Fibroblast of lung (primary cell): ENCODE measurements around the gene TMEM11. TPM values are rescaled to one million over a fixed set of nuclear protein-coding genes. Genes with fewer than 3 reads are reported as not detected.

Source experiments
- DNase-seq, 2 donors: peaks; one replicate each; pipeline versions ENCODE4 v3.0.0 to v3.0.0-alpha.2; 2010; ENCODE audit warnings: low read depth in 2 of 2
- H2AFZ ChIP-seq: 2 replicates; pipeline ENCODE4 v1.5.1; 2012; ENCODE audit warnings: low read length, control low read depth, inconsistent platforms
- H3K27ac ChIP-seq: 2 replicates; pipeline ENCODE4 v1.5.1; 2011; ENCODE audit warnings: low read length, control low read depth; ENCODE audit not compliant: insufficient read depth
- H3K27me3 ChIP-seq: 2 replicates; pipeline ENCODE4 v1.5.1; 2011; ENCODE audit warnings: mild to moderate bottlenecking, low read length; ENCODE audit not compliant: control insufficient read depth, insufficient read depth
- H3K36me3 ChIP-seq: 2 replicates; pipeline ENCODE4 v1.5.1; 2011; ENCODE audit warnings: low read length; ENCODE audit not compliant: control insufficient read depth, insufficient read depth
- H3K4me1 ChIP-seq: 2 replicates; pipeline ENCODE4 v1.5.1; 2011; ENCODE audit warnings: low read length; ENCODE audit not compliant: control insufficient read depth, insufficient read depth; ENCODE audit errors: extremely low read depth
- H3K4me2 ChIP-seq: 2 replicates; pipeline ENCODE4 v1.5.1; 2011; ENCODE audit warnings: low read length, control low read depth; ENCODE audit not compliant: insufficient read depth; ENCODE audit errors: extremely low read depth
- H3K4me3 ChIP-seq, 4 experiments: fragments of 200-600 bp in 1 of 4; sonication (generic) in 1 of 4; replicated peaks in 1 of 4; 2 replicates each; pipeline ENCODE4 v1.5.1; 2011 to 2016; ENCODE audit warnings: low read length in 4 of 4, low read depth in 3 of 4, mild to moderate bottlenecking in 3 of 4, control low read depth in 2 of 4, inconsistent platforms in 1 of 4, mixed read lengths in 1 of 4; ENCODE audit not compliant: insufficient read depth in 1 of 4; ENCODE audit errors: control extremely low read depth in 1 of 4
- H3K79me2 ChIP-seq: 2 replicates; pipeline ENCODE4 v1.5.1; 2012; ENCODE audit warnings: mild to moderate bottlenecking, low read length, inconsistent platforms; ENCODE audit not compliant: control insufficient read depth, insufficient read depth
- H3K9ac ChIP-seq: 2 replicates; pipeline ENCODE4 v1.5.1; 2011; ENCODE audit warnings: mild to moderate bottlenecking, low read length, control low read depth; ENCODE audit not compliant: insufficient read depth
- H3K9me3 ChIP-seq: 2 replicates; pipeline ENCODE4 v1.5.1; 2012; ENCODE audit warnings: low read depth, low read length; ENCODE audit not compliant: control insufficient read depth, insufficient read depth
- H4K20me1 ChIP-seq: 2 replicates; pipeline ENCODE4 v1.5.1; 2011; ENCODE audit warnings: low read length; ENCODE audit not compliant: control insufficient read depth, insufficient read depth; ENCODE audit errors: extremely low read depth
- EZH2 ChIP-seq: IDR thresholded peaks from 2 replicates; pipeline ENCODE4 v1.5.1; 2012; ENCODE audit warnings: low read length, control low read depth, mild to moderate bottlenecking; ENCODE audit errors: missing control alignments
- polyA plus RNA-seq, 2 donors: library from polyadenylated mRNA; depleted of rRNA in 1 of 2; stranded (reverse) in 1 of 2; unstranded in 1 of 2; fragments of >200 nt; gene quantifications; 2 replicates each; pipeline ENCODE4 v1.2.1, GENCODE V29; 2011 to 2012; ENCODE audit warnings: missing spikeins in 1 of 2
- total RNA-seq: library from RNA; depleted of rRNA; stranded (reverse); fragments of >200 nt; gene quantifications from 2 replicates; pipeline ENCODE4 v1.2.1, GENCODE V29; 2014
- TF ChIP-seq, protein P1 (sequence below), 2 donors: IDR thresholded peaks in 1 of 2; conservative IDR thresholded peaks in 1 of 2; 1 replicate in 1 of 2; 2 replicates in 1 of 2; pipeline ENCODE4 v1.5.1; 2011 to 2012; ENCODE audit warnings: low read length in 2 of 2, control low read depth in 1 of 2, inconsistent platforms in 1 of 2, low read depth in 1 of 2, mild to moderate bottlenecking in 1 of 2

The TMEM11 gene
- total and polyA plus RNA-seq, 2 donors (not counting 1 experiment from before 2014, with no cell fraction given): 21.5 to 41.1 TPM

DNA sequence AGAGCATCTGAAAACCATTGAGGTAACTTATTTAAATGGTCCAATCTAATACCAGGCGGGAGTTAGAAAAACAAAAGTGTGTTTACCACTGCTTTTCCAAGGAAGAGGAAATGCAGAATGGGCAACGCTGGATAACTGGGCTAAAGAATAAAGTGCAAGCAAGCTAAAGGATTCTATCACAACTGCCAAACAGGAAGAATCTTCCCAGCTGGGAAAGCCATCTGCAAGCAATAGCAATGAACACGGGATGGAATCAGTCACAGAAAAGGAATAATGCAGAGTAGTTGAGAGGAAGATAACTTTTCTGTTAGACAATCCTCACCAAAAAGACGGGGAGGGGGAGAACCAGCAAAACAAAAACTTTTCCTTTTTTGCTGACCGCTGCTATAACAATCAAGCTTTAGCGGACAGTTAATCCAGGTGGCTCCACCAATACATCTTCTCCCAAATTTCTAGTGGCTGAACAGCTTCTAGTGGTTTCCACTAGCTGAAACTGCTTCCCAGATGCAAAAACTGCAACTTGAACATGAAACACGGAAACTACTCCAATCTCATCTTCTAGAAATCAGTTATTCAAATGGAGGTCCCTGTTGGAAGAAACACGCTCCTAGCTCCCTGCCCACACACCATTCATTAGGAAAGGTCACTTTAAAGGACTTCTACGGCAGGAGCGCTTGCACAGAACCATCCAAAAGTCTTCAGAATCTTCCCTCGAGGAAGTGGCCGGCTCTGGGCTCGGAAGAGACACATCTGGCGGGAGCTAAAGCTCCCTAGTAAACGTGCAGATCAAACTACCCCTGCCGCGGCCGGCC is 929 bp downstream of the TMEM11 start:
- Histone ChIP-seq H3K36me3 (peaks cover 10% of the 10 kb centered on the region), H3K4me2 (peak overlapping the region; percentile 93), H4K20me1 (no peaks in the 10 kb centered on the region), H3K4me3 (peak overlapping the region; percentile 72 to 98 (median 94)), H3K79me2 (peaks cover 75% of the 10 kb centered on the region), H3K9ac (peak overlapping the region; percentile 94), H3K27me3 (no peaks in the 10 kb centered on the region), H3K9me3 (no peaks in the 10 kb centered on the region), H3K27ac (peak overlapping the region; percentile 87), H3K4me1 (peaks cover 11% of the 10 kb centered on the region), H2AFZ (no peak overlapping the region)
- no peak for DNase-seq
- TF ChIP-seq, protein P1, sequence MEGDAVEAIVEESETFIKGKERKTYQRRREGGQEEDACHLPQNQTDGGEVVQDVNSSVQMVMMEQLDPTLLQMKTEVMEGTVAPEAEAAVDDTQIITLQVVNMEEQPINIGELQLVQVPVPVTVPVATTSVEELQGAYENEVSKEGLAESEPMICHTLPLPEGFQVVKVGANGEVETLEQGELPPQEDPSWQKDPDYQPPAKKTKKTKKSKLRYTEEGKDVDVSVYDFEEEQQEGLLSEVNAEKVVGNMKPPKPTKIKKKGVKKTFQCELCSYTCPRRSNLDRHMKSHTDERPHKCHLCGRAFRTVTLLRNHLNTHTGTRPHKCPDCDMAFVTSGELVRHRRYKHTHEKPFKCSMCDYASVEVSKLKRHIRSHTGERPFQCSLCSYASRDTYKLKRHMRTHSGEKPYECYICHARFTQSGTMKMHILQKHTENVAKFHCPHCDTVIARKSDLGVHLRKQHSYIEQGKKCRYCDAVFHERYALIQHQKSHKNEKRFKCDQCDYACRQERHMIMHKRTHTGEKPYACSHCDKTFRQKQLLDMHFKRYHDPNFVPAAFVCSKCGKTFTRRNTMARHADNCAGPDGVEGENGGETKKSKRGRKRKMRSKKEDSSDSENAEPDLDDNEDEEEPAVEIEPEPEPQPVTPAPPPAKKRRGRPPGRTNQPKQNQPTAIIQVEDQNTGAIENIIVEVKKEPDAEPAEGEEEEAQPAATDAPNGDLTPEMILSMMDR (conservative IDR thresholded peaks at IDR 0.05 in 1 of 2, IDR thresholded peaks at IDR 0.05 in 1 of 2; ENCODE audit: low read depth in 1 of 2, low read length in 2 of 2): no peak
- TF ChIP-seq EZH2: no peak

DNA sequence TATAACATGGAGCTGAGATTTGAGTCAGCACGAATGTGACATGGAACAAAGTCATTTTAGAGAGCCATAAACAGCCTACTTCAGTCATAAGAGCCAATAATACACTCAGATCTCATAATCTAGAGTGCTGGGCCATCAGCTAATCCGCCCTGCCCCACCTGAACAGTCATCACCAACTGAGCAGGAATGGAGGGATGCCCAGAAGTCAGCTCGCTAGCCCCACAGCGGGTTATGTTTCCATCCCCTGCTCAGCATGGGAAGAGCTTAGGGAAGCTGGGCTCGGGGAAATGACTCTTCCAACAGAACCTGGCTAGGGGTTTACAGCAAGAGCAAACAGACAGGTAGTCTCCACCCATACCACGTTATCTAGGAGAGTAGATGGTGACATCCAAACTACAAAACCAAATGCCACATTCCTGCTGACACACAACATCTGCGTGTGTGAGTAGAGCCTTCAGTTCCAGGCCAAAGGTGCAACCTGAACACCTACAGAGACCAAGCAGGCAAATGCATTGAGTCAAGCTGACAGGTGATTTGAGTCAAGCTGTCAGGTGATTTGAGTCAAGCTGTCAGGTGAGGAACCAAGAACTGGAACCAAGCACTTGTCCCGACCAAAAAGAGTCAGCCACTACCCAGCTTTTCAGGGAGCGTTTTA is 2.0 kb downstream of the TMEM11 start:
- Histone ChIP-seq H3K27ac (peak overlapping the region; percentile 36), H3K36me3 (peaks cover 10% of the 10 kb centered on the region), H3K4me3 (peak overlapping the region in 3 of 4 experiments; percentile 14 to 95 (median 92)), H3K9me3 (no peaks in the 10 kb centered on the region), H3K9ac (no peak overlapping the region), H3K4me2 (peak overlapping the region; percentile 93), H3K79me2 (peaks cover 82% of the 10 kb centered on the region), H2AFZ (no peak overlapping the region), H4K20me1 (no peaks in the 10 kb centered on the region), H3K4me1 (peaks cover 11% of the 10 kb centered on the region), H3K27me3 (no peaks in the 10 kb centered on the region)
- no peak for TF ChIP-seq EZH2
- TF ChIP-seq, protein P1 (conservative IDR thresholded peaks at IDR 0.05 in 1 of 2, IDR thresholded peaks at IDR 0.05 in 1 of 2; ENCODE audit: low read depth in 1 of 2, low read length in 2 of 2): no peak
- no peak for DNase-seq

DNA sequence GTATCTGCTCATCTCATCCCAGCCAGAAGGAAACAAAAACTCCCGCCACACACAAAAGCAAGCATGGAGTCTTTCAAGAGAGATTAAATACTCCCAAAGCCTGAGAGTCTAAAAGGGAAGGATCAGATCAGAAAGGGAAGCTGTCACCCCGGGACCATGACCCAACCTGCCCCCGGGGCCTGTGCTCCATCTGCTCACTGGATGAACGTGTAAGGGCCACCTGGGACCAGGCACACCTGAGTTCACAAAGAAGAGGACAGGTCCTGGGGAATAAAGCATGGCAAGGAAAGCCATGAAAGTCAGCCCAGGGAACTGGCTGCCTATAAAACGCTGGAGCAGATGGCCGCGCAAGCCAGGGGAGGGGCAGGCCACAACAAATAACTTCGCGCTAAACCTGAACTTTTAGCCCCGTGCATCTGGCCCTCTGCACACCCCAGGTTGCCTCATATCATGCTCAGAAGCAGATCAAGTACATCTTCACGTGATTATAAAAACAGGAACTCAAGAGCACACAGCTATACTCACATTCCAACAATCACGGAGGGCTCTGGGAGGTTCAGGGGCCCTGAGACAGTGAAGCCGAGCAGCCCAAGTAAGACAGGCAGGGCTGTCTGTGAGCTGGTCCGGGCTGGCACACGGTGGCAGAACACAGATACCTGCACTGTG is 3.4 kb downstream of the TMEM11 start:
- no peak for DNase-seq
- H3K4me2 ChIP-seq: no peak overlapping the region
- peaks cover 10% of the 10 kb centered on the region for H3K36me3 ChIP-seq
- H3K79me2 ChIP-seq: peaks cover 88% of the 10 kb centered on the region
- no peak overlapping the region for H3K27ac ChIP-seq
- H2AFZ ChIP-seq: no peak overlapping the region
- no peaks in the 10 kb centered on the region for H3K27me3 ChIP-seq
- H4K20me1 ChIP-seq: peaks cover 2% of the 10 kb centered on the region
- TF ChIP-seq, protein P1 (conservative IDR thresholded peaks at IDR 0.05 in 1 of 2, IDR thresholded peaks at IDR 0.05 in 1 of 2; ENCODE audit: low read depth in 1 of 2, low read length in 2 of 2): no peak
- TF ChIP-seq EZH2: no peak
- H3K4me1 ChIP-seq: peaks cover 11% of the 10 kb centered on the region
- no peaks in the 10 kb centered on the region for H3K9me3 ChIP-seq
- no peak overlapping the region for H3K4me3 ChIP-seq
- H3K9ac ChIP-seq: no peak overlapping the region
